DOHH2 (cell line): ENCODE data around the gene OCSTAMP.

Source experiments
- EZH2phosphoT487 ChIP-seq: fragments of 200-600 bp; sonication (generic); IDR thresholded peaks from 2 replicates; pipeline ENCODE4 v1.6.1; 2017; ENCODE audit warnings: borderline replicate concordance, mild to moderate bottlenecking, antibody characterized with exemption, low read length, moderate library complexity, mixed read lengths
- TF ChIP-seq, protein P1 (sequence below): fragments of 200-600 bp; sonication (generic); IDR thresholded peaks from one replicate; pipeline ENCODE4 v1.5.1; 2014; ENCODE audit warnings: antibody characterized with exemption, mild to moderate bottlenecking, low read depth, low read length; ENCODE audit not compliant: poor library complexity, severe bottlenecking

DNA sequence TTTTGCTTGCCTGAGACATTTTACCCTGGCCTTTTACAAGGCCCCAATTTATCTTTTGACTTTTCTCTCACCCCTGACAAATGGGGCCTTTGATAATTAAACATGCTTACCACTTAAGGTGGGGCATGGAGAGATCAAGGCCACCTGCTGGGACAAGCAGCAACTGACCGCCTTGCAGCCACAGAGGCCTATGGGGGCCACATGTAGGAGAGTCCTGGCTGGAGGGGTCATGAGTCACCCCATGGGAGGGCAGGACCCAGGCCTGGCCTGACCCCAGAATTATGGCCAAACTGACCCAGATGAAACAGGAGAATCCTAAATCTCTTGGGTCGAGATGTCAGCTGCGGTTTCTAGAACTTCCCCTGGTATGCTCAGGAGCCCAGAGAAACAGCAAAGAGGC lies 8.5 kb upstream of the OCSTAMP start:
- TF ChIP-seq, protein P1, sequence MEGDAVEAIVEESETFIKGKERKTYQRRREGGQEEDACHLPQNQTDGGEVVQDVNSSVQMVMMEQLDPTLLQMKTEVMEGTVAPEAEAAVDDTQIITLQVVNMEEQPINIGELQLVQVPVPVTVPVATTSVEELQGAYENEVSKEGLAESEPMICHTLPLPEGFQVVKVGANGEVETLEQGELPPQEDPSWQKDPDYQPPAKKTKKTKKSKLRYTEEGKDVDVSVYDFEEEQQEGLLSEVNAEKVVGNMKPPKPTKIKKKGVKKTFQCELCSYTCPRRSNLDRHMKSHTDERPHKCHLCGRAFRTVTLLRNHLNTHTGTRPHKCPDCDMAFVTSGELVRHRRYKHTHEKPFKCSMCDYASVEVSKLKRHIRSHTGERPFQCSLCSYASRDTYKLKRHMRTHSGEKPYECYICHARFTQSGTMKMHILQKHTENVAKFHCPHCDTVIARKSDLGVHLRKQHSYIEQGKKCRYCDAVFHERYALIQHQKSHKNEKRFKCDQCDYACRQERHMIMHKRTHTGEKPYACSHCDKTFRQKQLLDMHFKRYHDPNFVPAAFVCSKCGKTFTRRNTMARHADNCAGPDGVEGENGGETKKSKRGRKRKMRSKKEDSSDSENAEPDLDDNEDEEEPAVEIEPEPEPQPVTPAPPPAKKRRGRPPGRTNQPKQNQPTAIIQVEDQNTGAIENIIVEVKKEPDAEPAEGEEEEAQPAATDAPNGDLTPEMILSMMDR: no peak
- no peak for TF ChIP-seq EZH2phosphoT487
